Kidney tubule cell (primary cell): ENCODE data around the gene CD38.
A peak's percentile ranks its signal among the peaks of the same experiment; 100 is the strongest.

ENCODE experiments used
- DNase-seq: peaks from one replicate; pipeline ENCODE4 v3.0.0-alpha.2; 2018; ENCODE audit warnings: low spot score

Gene CD38

DNA sequence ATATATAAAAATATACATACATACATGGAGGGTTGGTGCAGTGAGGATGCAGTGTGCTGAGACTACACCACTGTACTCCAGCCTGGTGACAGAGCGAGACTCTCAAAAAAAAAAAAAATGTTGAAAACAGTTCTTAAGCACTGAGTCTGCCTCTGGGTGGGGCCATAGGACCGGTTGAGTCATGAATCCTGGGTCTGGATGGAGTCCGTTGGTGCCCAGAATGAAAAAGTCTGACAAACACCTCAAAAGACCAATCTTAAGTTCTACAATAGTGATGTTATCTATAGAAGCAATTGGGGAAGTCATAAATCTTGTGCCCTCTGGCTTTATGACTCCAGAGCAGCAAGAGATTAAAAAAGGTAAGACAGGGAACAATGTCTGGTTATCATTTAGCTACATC lies 90.0 kb downstream of the CD38 start:
- DNase-seq, result no peak

DNA sequence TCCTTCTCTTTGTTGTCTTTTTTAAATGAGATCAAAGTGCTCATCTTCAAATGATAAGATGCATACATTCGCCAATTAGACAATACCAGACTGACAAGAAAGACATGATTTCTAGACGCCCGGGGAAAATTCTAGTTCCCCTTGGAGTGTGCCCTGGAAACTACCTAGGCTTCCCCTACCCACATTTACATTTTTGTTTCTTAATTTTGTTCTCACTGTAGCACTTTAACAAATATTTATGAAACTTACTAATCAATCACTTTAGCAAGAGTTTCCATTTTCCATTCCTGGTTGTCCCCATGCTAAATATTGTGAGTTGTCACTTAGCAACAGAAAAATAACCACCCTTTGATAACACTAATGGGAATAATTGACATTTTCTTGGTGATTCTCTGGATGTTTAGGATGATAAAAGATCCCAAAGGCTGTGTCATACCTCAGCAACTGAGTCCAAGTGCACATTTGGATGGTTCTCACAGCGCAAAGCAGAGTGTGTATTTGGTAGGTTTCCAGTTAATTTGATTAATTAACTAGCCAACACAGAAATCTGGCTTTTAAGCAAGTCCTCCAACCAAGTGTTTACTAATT lies 90.8 kb downstream of the CD38 start:
- no peak for DNase-seq

DNA sequence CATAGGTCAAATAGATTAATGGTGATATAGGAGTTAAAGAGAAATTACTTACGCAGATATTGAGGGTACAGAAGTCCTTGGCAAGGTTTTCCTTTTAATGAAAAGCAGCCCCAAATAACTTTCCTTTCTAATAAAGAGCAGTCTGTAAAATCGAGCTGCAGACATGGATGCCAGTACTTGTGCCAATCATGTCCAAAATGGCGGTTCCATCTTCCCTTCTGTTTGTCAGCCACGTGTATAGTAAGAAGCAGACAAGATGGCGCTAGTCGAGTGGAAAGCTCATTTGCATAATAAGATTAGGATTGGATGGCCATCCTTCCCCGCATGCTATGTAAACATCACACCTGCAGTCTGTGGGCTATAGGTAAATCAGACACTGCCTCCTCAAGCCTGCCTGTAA lies 92.0 kb downstream of the CD38 start:
- no peak for DNase-seq

DNA sequence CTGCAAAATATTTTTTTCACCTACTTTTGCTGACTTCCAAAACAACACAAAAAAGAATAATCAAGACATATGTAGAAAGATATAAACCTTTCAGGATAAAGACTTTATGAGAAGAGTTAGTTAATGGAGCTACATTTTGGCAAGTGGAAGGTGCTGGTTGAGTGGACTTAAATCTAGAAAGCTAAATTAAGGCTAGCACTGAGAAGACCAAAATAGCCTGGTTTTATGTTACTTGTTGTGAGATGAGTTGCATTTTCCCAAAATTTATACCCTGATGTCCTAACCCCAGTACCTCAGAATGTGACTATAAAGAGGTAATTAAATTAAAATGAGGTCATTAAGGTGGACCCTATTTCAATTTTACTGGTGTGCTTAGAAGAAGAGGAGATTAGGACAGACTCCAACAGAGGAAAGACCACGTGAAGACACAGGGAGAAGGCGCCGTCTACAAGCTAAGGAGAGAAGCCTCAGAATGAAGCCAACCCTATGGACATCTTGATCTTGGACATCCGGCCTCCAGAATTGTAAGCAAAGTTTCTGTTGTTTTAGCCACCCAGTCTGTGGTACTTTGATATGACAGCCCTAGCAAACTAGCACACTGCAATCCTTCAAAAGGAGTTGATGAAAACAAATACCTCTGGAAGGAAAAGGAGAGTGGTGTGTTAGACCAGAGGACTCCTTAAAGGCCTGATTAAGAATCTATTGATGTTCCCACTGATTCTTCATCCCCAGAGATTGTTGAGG lies 93.0 kb downstream of the CD38 start:
- no peak for DNase-seq

DNA sequence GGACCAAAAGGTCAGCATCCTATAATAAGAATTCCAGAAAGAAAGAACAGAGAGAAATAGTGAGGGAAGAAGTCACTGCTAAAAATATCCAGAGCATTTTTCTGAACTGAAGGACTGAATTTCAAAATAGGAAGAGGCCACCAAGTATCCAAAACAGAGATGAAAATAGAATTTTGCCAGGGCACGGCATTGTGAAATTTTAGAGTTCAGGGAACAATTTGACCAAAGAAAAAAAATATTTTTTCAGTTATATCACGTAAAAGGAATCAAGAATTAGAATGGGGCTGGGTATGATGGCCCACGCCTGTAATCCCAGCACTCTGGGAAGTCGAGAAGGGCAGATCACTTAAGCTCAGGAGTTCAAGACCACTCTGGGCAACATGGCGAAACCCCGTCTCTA lies 95.0 kb downstream of the CD38 start:
- DNase-seq, result no peak

DNA sequence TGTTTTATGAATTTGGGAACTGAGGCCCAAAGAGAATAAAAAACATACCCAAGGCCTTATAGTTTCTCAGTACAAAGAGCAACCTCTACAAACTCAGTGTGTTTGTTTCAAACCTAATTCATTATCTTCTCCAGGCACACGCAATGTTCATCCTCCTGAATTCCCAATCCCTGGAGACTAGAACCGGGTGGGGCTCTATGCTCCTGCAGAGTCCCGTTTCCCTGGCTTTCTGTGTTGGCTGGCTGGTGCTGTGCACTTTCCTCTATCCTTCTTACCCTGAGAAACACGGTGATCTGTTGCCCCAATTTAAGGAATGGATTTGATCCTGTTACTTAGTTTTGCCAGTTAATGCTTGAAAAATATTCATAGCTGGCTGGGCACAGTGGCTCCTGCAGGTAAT lies 96.5 kb downstream of the CD38 start:
- DNase-seq, result no peak

DNA sequence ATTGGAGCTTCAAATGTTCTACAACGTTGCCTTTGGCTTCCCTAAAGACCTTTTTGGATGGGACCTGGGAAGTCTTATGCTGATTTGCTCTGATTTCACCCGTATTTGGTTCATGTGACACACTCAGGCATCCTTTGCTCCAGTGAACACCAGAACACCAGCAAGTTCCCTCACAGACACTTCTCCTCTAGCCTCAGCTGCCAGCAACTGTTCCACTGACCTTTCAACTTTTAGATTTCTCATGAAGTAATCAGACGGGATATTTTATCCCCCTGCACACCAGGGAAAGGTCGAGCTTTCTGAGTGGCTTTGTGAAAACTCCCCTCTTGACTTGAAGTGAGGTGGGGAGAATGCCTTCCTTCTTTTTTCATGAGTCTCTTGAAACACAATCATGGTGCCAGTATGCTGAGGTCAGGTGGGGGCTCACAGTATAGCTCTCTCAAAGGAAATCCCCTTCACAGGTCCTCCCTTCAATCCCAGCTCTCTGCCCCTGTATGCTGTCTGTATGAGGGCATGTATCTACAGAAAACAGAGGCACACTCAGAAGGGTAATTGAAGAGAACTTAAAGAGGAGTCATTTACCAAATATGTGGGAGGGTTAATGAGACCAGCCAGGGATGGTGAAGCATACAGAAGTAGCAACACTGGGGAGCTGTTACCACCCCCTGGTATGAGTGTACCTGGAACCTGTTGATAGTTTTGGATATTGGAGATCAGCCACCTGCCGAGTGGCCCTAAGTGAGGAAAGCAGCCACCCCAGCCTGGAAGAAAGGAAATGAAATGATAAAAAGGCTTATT lies 97.7 kb downstream of the CD38 start:
- DNase-seq, result peak; percentile 73

DNA sequence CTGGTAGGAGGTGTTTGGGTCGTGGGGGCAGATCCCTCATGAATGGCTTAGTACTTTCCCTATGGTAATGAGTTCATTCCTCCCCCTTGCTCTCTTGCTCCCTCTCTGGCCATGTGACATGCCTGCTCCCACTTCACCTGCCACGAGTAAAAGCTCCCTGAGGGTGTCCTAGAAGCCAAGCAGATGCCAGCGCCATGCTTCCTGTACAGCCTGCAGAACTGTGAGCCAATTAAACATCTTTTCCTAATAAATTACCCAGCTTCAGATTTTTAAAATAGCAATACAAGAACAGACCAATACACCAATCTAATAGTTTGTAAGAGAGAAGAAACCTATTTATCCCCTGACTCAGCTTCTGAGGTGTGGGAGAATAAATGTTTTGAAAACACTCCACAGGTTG lies 99.9 kb downstream of the CD38 start:
- DNase-seq, result no peak

DNA sequence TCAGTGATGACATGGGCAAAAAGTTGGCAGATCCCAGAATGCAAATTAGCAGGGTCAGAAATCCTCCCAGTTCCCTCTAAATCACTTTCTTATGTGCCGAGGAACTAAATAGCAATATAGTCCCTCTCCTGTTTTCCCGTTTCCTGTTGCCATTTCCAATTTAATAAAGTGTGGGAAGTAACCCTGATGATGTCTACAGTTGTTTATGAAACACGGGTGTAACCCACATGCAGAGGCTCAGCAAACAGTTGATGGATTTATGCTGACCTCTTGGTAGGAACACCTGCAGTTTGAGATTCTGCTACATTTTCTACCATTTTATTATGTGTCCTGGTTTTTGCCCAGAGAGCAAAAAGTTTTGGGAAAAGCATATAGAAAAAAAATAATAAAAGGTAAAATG lies 103.7 kb downstream of the CD38 start:
- DNase-seq, result no peak

DNA sequence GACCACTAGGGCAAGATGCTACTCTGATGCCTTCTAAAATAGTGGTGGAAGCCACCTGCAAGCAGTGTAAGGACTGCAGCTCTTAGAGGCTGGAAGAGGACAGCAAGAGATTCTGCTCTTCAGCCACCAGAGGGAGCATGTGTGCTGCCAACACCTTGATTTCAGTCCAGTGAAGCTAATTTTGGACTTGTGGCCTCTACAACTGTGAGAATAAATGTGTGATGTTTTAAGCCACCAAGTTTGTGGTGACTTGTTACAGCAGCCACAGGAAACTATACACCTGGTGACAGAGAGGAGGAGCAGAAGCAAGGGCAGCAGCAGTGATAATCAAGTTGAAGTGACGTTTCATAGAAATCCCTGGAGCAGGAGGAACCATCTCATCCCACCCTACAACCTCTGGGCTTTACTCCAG lies 104.6 kb downstream of the CD38 start:
- DNase-seq, result peak; percentile 84

DNA sequence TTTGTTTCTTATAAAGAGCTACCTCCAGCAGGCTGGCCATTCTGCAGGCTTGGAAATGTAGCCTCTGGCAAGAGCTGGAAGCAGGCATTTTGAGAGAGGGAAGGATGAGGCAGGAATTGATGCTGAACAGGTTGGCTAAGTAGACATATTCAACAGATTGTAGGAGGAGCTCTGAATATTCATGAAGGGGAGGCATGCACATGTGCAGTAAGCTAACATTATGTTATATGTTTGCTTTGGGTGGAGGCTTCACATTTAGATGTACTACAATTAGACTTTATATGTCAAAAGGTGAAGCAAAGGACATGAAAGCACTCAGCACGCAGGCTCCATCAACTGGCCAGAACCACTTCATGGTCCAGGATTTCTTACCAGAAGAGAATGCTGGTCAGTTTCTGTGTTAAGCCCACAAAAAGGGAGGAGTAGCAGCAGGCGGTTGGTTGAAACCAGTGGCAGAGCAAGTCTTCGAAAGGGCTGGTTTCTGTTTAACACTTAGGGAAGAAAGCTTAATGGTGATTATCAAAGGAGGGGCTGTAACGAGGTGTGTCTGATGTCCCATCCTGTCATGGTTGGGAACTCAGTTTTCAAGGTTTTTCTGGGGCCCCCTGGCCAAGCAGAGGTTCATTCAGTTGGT lies 105.6 kb downstream of the CD38 start:
- no peak for DNase-seq

DNA sequence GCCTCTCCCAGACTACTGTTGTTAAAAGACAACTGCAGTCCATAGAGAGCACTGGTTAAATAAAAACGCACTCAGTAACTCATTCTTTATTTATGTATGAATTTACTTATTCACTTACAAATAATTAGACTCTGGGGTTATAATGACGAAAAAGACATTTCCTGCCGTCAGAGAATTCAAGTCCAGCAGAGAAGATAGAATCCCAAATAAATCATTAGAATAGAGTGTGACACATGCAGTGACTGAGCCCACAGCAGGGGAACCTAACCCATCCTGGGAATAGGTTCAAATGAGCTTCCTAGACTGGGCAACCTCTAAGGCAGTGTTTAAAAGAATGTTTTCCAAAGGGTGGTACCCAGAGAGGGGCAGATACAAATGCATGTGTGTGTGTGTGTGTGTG lies 106.5 kb downstream of the CD38 start:
- DNase-seq, result peak; percentile 23

DNA sequence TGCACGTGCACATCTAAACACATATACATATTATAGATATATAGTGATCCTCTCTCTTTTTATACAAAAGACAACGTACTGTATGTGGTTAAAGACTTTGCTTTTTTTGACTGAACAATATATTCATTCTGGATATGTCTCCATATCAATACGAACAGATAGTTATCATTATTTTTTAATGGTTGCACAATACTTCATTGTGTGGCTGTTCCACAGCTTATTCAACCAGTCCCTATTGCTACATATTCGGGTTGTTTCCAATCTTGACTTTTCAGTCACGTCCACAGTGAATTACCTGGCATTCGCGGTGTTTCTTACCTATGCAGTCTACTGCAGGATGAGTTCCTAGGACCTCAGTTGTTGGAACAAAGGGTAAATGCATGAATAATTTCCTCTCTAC lies 107.3 kb downstream of the CD38 start:
- DNase-seq, result no peak

DNA sequence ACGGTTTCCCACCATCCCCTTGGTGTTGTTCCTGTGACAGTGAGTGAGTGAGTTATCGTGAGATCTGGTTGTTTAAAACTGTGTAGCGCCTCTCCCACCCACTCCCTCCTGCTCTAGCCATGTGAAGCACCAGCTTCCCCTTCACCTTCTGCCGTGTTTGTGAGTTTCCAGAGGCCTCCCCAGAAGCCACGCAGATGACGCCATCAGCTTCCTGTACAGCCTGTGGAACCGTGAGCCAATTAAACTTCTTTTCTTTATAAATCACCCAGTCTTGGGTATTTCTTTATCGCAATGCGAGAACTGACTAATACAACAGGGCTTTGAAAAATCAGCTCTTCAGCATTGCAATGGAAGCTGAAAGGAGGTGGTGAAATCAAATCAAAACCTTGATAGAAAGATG lies 110.4 kb downstream of the CD38 start:
- no peak for DNase-seq

DNA sequence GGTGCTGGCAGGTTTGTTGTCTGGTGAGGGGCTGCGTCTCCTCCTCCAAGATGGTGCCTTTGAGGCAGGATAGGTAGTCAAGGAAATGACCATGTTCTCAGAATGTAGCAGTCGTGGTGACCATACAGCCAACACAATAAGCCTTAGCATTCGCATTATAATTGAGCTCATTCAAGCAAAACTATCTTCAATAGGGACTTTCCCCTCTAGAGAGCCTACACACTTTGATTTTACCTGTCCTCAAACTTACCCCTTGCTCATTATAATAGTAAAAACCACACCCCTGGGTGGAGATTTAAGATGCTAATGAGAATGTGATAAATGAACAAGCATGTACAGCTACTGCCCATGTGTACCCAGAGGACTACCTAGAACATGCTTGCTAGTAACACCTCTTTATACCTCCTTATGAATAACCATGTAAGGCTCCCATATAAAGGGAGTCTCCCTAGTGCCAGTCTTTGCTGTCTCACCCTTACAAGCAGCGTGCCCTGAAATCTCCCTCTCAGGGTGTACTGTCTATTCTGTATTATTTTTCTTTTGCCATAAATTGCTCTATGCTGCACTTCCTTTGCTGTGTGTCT lies 112.2 kb downstream of the CD38 start:
- DNase-seq, result no peak

DNA sequence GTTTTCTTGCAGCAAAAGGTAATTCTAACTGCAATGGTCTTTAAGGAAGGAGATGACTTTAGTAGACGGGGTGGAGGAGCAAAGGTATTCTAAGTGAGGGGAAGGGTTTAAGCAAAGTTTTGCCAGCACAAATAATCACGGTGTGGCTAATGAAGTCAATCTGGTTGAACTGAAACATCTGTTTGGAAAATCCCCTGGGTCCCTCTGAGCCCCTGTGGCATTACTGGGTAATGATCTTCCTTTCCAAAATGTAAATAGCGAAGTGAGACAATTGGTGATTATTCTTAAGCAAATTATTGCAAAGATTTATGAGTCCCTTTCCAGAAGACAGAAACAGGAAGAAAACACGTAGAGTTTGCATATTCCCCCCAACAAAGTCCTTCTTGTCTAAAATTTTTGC lies 113.2 kb downstream of the CD38 start:
- no peak for DNase-seq

DNA sequence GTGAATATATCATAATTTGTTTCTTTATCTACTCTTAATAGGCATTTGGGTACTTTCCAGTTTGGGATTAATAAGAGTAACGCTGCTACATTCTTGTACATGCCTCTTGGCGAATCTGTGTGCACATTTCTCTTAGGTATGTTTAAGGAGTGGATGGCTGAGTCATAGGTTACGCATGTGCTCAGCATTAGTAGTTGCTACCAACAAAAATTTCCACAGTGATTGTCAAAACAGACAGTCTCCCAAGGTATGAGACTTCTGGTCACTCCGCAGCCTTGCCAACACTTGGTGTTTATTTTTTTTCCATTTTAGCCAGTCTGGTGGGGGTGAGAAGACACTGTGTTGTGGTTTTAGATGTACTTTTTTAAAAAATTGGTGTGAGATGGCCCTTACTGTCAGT lies 115.8 kb downstream of the CD38 start:
- DNase-seq, result peak; percentile 99

DNA sequence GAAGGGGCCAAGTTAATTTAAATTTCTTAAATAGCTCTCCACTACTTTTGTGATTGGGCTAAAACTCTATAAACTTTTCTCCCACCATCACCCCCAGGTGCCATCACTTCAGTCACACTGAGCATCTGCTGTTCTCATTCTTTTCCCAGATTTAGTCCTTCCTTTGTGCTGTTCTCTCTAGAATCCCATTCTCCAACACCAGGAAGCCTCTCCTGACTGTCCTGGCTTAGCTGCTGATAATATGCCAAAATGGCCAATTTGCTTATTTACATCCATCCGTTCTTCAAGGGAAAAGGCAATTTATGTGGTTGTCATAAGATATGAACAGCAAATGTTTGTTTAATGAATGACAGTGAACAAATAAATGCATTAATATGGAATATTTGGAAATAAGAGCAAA lies 116.3 kb downstream of the CD38 start:
- no peak for DNase-seq

DNA sequence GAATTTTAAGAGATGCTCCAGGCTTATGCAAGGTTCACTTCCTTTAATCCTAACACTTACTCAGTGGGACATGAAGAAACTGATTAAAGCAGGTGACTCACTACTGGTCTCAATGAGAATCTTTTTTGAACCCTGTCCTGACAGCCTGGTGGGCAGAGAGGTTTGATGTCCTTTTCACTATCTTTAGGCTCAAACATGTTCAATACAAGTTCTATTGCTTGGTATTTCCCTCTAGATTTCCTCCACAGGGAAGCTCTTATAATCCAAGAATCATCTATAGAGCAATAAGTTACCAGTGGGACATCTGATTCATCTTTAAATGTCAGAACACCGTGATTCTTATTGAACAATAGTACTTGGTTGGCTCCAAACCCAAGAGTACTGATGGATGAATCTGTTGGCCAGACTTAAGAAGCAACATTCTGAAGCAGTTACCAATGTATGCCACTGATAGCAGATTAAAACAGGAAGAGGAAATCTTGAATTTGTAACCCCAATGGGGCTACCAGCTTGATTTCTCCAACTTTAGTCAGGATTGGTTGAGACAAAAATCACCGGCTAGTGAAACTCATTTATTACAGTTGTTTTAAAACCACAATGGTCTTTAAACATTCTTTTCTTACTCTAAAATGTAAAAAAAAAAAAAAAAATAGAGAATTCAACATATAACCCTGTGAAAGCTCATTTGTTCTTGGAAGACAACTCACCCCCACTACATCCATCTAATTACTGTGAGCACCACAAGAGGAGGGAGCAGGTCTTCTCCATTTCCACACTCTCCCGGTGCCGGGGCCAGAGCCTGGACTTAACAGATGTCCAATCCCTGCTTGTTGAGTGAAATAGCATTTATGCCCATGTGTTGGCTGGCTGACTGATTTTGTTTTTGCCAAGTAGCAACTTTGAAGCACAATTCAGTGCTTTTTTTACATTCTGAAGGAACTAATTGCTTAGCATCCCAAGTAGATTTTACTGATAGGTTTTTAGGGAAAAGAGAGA lies 117.1 kb downstream of the CD38 start:
- peak; percentile 73 for DNase-seq

DNA sequence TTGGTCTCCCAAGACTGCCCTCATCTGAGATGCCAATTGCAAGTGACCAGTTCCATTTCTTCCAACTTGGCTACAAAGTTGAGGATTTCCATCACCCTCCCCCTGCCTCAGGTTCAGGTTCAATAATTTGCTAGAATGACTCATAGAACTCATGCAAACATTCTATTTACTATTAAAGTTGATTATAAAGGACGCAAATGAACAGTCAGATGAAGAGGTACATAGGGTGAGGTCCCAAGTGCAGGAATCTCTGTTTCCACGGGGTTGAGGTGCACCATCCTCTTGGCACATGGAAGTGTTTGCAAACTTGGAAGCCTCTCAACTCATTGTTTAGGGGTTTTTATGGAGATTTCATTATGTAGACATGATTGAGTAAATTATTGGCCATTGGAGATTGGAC lies 119.4 kb downstream of the CD38 start:
- peak; percentile 29 for DNase-seq

DNA sequence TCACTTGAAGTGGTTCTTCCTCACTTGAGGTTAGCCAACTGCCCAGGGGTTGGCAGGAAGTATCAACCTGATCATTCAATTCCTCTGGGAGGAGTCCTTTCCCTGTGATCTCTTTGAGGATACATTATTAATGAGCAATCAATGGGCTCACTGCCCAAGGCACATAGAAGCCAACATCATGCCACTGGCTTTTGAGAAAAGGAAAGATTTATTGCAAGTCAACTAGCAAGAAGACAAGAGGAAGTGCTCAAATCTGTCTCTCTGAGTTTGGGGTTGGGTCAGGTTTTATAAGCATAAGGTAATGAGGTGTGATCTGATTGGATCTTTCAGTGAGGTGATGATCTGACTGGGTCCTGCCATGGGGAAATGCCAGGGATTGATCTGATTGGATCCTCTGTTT lies 120.8 kb downstream of the CD38 start:
- peak; percentile 38 for DNase-seq
